Activated naive CD8-positive, alpha-beta T cell treated with anti-CD3 and anti-CD28 coated beads, Interleukin-2, amount 50 U/mL, for 16 hours (primary cell): Measurements from ENCODE around the gene SIPA1.

ENCODE experiments used
- DNase-seq: peaks from one replicate; pipeline ENCODE4 v3.0.0-alpha.2; 2020; ENCODE audit warnings: low read depth, low spot score

SIPA1 gene, protein sequence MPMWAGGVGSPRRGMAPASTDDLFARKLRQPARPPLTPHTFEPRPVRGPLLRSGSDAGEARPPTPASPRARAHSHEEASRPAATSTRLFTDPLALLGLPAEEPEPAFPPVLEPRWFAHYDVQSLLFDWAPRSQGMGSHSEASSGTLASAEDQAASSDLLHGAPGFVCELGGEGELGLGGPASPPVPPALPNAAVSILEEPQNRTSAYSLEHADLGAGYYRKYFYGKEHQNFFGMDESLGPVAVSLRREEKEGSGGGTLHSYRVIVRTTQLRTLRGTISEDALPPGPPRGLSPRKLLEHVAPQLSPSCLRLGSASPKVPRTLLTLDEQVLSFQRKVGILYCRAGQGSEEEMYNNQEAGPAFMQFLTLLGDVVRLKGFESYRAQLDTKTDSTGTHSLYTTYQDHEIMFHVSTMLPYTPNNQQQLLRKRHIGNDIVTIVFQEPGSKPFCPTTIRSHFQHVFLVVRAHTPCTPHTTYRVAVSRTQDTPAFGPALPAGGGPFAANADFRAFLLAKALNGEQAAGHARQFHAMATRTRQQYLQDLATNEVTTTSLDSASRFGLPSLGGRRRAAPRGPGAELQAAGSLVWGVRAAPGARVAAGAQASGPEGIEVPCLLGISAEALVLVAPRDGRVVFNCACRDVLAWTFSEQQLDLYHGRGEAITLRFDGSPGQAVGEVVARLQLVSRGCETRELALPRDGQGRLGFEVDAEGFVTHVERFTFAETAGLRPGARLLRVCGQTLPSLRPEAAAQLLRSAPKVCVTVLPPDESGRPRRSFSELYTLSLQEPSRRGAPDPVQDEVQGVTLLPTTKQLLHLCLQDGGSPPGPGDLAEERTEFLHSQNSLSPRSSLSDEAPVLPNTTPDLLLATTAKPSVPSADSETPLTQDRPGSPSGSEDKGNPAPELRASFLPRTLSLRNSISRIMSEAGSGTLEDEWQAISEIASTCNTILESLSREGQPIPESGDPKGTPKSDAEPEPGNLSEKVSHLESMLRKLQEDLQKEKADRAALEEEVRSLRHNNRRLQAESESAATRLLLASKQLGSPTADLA

DNA sequence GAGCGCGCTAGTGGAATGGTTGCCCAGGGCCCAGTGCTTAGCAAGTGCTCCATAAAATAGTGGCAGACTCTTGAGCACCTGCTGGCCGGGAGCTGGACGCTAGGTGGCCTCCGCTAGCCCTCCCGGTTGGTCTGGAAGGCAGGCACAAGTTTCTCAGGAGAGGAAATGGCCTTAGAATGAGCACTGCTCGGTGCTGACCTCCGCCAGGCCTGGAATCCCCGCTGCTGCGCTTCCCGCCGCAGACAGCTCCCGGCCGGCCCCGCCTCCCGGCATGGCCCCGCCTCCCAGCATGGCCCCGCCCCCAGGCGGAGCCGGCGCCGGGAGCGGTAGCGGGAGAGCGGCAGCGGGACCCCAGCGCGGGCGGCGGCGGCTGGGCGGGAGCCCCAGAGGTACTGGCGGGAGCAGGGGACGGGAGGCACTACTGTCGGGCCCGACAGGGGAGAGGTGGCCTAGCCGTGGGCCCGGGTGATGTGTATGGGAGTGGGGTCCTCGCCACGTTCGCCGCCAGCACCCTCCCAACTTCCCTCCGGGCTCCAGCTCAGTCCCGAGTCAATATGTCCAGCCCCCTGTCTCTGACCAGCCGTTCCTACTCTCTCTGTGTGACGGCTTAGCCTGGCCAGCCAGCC, at the start of gene SIPA1:
TSS of gene SIPA1 (plus strand) at position 308 of the 626 bp plus-strand sequence. CDS start 2,821 bp downstream, outside the sequence.
- peak; percentile 44 for DNase-seq

- DNase-seq, result peak; percentile 44
Observed at GRCh38 chr11:65588199-65589054, 49.5 kb upstream of the SIPA1 start.

DNA sequence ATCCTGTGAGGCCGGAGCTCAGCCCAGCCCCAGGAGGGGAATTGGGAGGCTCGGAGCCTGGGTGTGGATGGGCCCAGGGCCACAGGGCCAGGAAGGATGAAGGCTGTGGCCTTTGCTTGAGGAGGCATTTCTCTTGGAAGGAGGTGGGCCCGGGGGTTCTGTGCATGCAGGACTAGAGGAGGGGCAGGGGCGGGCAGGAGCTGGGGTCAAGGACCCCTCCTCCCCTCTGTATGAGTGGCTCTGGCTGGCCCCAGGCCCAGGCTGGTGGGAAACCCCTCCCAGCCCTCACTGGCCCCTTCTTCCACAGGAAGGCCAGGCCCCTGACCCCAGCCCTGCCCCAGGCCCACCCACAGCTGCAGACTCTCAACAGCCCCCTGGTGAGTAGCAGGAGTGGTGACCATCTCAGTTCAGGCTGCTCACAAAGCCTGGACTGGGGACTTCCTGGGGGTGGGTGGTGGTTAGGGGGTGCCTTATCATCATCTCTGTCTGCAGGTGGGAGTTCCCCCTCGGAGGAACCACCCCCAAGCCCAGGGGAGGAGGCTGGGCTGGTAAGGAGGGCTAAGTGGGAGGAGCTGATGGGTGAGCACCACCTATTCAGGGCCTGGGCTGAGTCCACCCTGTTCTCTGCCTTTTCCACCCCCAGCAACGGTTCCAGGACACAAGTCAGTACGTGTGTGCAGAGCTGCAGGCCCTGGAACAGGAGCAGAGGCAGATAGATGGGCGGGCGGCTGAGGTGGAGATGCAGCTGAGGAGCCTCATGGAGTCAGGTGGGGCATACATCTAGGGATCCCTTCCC, 48.3 kb upstream of the SIPA1 start:
- DNase-seq, result no peak

GRCh38 chr11:65590240-65590738, 47.6 kb upstream of the SIPA1 start:
- DNase-seq, result no peak

DNA sequence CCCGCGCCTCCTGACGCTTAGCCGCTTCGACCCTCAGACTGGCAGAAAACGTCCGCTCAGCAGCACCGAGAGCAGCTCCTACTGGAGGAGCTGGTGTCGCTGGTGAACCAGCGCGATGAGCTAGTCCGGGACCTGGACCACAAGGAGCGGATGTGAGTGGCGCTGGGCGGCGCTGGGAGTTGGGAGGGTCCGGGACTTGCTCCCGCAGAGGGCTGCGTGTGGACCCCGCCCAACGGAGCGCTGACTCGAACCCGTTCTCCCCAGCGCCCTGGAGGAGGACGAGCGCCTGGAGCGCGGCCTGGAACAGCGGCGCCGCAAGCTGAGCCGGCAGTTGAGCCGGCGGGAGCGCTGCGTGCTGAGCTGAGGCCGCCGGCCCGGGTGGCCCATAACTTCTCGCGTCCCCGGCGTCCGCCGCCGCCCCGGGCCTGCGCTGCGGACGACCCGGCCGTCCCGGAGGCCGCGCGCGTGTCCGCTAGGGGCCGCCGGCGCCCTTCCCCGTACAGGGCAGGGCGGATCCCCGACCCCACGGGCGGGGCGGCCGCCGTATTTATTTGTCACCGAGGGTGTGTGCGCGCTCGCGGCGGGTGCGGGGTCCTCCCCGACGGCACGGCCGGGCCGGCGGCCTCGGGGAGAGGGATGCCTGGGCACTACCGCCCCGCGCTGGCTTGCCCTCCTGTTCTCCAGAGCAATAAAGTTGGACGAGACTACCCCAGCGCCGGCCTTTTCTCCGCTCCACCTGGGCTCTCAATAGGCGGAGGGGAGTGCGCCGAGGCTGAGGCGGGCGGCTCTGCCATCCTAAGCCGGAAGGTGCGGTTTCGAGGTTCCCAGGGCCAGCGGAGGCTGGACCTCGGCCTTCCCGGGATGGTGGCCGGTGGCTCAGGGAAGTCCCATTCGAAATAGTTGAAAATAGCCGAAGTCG, 45.7 kb upstream of the SIPA1 start:
- no peak for DNase-seq

GRCh38 chr11:65592858-65593517, 44.9 kb upstream of the SIPA1 start:
- DNase-seq, result no peak

DNA sequence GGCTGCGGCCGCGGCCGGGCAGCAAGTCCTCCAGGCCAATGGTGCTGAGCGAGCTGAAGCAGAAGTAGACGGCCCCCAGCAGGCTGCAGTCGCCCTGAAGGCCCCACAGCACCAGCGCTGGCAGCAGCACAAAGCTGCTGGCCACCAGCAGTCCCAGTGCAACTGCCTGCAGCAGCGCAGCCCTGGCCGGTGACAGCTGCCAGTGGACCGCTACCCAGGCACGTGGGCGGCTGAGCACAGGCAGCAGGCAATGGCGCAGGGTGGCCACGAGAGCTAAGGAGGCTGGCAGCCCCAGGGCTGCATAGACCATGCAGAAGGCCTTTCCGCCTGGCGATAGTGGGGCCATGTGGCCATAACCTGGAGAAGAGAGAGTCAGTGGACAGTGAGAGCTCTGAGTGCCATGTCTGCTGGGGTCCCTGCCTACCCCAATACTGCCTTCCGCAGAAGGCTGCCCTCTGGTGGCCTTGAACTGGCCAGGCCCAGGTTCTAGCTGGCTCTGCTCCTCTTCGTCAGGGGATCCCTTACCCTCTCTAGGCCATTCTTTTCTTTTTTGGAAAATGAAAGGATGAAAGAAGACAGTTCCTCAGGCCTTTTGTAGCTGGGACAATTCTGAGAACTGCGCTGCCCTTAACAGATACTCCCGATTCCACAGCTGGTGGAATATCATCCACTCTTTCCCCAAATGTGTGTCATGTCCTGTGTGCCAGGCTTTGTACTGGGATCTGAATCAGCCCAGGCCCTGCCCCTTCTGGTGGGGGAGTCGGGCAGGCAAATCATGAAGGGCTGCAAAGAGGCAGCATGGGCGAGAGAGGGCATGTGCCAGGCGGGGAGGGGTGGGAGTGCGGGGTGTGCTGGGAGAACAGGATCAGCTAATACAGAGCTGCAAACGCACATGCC, 44.1 kb upstream of the SIPA1 start:
- DNase-seq, result no peak

DNA sequence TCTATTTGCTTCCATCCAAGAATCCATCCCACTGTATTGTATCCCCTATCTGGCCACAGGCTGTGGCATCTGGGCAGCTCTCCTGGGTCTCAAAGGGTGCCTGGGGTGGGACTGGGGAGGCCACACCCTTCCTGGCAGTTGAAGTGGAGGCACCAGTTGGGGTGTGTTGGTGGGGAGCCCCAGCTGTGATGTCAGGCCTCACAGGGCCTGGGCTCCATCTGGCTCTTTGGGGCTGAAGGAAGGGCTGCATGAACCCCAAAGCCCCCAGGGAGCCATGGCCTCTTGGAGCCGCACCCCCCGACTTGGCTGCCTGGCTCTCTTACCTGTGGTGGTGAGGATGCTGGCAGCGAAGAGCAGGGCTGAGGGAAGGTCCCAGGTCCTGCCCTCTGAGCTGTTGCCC, 42.8 kb upstream of the SIPA1 start:
- no peak for DNase-seq

DNA sequence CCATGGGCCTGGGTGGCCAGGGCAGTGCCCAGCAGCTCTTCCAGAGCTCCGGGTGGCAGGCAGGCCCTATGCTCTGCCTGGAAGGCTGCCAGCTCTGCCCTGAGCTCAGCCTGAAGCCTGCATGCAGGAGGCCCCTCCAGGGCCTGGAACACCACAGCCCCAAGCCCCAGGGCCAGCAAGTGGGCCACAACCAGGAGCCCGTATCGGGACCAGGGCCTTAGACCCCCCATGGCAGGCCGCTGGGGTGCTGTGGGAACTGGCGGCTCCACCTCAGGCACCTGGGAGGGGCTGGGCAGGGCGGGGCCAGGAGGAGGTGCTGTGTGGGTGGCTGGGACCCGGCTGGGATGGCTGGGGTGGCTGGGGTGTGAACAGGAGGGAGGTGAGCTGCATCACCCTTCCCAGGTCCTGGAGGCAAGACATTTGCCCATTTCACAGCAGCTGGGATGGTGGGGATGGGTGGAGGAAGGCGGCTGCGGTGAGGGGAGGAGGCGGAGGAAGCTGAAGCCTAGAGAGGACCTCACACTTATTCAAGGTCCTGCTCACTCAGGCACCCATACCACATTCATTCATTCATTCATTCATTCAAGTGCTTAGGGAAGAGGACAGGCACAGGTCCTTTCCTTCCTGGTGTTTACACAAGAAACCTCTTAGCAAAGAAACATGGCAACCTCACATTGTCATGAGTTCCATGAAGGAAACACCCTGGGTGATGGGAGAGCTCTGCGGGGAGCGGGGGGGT, 42.2 kb upstream of the SIPA1 start, which contains the start of gene KCNK7:
TSS of gene KCNK7 (minus strand) at position 258 of the 739 bp plus-strand sequence. CDS start at position 230, 28 bp downstream.
- no peak for DNase-seq

- no peak for DNase-seq
Observed at GRCh38 chr11:65596520-65596919, 41.4 kb upstream of the SIPA1 start.

- no peak for DNase-seq
Observed at GRCh38 chr11:65598258-65598699, 39.6 kb upstream of the SIPA1 start.

DNA sequence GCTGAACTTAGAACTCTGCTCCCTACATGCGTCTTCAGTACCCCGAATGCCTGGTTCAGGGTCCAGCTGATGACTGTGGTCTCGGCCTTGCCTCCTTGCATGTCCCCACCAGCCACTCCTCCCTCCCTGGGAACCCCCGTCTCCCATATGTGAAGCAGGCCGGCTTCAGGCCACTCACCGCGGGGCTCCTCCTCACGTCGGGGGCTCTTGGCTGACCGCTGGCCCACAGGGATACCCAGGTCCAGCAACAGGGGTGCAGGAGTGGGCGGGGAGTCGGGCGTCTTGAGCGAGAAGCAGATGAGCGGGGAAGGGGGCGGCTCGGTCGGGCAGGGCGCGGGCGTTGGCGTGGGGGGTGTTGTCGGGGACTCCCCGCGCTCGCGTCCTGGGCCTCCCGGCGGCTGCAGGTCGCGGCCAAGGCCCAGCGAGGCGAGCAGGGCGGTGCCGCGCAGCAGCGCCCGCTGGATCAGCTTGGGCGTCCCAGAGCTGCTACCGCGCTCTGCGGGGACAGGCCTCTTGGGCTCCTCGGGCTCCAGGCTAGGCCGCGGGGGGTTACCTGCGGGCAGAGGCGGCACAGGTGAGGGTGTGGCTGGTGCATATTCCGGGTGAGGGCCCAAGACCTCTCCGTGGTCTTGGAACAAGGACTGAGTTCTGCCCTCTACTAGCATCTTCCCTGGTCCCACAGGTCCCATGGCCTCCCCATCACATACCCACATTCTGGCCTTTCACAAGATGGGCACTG, 38.5 kb upstream of the SIPA1 start:
- DNase-seq, result no peak

DNA sequence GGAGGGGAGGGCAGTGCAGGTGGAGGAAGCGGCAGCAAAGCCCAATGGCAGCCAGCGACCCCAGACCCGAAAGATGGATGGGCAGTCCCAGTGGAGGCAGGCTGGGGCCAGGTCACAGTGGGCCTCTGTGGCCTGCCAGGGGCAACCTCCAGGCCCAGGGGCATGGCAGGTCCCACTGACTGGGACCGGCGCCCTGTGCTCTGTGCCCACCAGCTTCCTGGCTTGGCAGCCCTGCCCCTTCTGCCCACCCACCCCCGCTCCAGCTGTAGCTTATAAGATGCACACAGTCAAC, 38.0 kb upstream of the SIPA1 start:
- DNase-seq, result no peak

DNA sequence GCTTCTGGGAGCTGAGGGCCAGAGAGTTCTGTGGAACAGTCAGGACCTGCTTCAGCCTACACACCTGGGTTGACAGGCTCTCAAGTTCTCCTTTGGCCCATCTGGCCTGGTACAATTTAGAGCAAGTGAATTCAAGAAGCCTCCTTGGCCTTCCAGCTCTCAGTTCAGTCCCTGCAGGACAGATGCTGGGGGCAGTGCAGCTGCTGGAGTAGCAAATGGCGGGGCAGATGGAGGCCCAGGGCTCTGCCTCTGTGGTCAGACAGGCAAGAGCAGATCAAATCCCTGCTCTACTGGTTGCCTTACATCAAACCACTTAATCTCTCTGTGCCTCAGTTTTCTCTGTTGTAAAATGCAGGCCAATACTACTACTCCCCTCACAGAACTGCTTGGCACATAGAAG, 33.6 kb upstream of the SIPA1 start:
- no peak for DNase-seq

DNA sequence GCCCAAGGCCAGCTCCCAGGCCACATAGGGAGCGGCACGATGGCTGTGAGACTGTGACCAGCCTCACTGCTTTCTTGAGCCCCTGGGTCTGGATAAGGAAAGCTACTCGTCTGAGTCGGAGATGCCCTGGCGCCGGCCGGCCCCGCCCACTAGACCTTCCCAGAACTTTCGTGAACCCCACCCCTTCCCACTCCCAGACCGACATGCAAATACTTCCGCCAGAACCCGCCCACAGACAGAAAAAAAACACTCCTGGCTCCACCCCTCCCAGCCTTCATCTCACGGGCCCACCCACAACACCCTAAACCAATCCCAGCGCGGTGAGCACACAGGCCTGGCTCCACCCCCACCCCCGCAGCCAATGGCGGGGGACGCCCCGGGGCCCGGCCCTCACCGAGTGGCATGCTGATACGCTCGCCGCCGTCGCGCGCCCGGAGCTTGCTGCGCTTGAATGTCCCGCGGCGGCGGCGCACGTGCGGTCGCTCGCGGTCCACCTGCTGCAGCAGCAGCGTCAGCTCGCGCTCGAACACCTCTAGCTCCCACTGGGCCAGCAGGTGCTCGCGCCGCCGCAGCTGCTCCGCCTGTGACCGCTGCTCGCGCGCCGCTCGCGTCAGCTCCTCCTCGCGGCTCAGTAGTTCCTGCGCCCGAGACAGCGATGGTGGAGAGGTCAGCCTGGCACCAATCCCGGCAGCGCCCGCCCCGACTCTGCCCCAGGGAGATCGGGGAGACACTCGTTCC, 30.9 kb upstream of the SIPA1 start:
- no peak for DNase-seq
